ENCODE results near the gene PRSS50.
"Not testable (repeated sequence)": the region's sequence is repeated elsewhere in the genome, so short reads cannot be mapped to it uniquely, and the experiment has no call there.

Gene PRSS50

GRCh38 chr3:46706771-46707582 lies 10.7 kb downstream of the PRSS50 start:
- ATAC-seq = no peak

DNA sequence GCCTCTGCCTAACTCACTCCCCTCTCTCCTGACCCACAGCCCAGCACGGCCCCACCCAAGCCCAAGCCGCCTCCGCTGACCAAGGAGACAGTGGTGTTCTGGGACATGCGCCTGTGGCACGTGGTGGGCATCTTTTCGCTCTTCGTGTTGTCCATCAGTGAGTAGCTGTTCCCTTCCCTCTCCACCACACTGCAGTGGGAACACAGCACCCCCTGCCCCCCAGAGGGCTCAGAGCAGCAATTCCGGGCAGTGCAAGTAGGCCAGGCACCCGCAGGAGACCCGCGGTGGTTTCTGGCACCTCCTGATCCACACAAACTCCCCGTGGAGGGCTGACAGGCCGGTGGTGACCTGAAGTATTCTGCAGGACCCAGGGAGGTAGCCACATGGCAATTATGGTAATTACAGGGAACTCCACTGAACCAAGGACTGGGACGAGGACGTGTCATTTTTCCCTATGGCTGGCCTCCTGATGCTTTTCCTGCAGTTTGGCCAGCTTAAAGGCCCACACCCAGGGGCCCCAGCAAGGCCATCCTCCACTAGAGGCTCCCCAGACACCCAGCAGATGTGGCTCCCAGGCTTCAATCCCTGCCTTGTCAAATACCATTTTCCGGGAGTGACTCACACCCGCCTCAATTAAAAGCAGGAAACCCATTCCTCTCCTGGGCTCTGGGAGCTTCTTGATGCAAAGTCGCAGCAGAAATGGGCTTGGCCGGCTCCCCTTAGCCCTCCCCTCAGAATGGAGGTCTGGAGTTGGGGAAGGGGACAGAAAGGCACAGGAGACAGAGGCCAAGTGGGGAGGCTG lies 11.7 kb downstream of the PRSS50 start:
- no peak for ATAC-seq

DNA sequence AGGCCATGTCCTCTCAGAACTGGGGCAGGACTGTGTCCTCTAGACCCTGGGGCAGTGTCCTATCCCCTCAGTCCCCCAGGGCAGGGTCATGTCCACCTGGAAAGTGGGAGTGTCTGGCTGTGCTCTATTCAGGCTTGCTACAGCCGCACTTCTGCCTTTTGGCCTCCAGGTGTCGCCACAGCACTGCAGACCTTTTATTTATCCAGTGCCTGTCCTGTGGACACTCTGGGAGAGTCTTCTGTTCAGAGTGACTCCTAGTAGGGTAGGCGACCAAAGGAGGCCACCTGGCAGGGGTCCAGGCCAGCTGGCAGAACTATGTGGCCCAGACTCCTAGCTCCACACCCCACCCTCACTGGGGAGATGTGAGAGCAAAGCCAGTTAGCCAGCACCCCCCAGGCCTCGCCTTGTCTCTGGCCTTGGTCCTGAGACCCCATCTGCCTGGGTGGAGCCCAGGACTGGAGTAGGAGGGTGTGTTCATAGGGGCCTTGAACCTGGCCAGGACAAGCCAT lies 12.6 kb downstream of the PRSS50 start:
- ATAC-seq = peak; percentile 65 to 81

GRCh38 chr3:46704346-46704745 lies 13.3 kb downstream of the PRSS50 start:
- ATAC-seq = not testable (repeated sequence)

- ATAC-seq = no peak
These were observed 14.6 kb downstream of the PRSS50 start for GRCh38 chr3:46703013-46703520.

DNA sequence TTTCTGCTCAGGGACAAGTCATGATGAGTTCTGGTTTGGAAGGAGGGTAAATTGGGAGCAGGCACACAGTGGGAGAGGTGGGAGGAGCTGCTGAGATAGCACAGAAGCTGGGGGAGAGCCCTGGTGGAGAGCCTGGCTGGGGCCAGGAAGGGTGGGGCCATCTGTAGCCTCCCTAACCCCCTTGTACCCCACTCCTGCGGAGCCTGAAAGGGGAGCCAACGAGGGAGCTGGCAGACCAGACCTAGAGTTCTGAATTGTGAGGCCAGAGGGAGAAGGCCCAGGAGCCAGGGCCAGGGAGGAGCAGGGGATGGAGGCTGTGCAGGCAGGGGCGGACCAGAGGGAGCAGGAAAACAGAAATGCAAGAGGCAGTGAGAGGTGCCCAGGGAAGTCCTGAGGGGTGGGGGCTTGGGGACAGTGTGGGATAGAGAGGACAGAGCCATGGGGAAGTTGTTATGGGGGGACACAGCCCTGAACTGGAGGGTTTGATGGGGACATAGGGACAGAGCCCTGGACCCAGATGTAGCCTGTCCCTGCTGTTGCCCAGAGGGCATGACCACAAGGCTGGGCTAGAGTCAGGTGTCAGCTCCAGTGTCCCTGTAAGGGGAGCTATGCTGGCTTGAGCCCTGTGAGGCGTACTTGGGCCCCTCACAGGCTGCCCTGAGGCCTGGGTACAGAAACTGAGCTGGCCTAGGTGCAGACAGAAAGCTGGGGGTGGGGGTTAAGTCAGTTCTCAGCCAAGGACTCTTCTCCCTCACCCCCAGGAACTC lies 15.2 kb downstream of the PRSS50 start:
- no peak for ATAC-seq

DNA sequence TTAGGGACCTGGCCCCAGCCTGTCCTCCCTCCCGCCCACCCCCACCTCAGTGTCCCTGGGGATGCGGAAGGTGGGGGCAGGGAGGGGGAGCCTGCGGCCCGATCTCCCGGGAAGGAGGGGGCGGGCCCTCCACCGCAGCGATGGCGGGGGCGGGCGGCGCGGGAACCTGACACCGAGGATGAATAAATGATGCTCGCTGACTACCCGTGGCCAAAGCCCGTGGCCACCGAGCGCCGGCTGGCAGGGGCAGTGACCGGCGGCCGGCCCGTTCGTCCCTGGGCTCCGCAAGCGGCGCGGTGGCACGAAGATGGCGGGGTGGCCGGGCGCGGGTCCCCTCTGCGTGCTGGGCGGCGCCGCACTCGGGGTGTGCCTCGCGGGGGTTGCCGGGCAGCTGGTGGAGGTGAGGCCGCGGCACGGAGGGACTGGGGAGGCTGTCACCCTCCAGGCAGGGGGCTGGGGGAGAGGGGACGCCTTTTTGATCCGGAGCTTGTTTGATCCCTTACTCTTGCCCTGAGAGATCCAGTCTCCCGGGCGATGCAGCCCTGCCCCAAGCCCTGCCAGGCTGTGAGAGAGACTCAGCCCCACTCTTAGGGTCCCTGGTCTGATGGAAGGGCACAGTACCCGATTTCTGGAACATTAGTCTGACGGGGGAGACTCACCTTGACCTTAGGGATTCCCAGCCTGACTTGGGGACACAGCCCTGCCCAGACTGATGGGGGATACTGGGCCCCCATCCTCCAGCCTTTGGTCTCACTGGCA lies 16.3 kb downstream of the PRSS50 start, which contains the start of gene TMIE:
TMIE (plus strand) TSS at position 212 of the 759 bp plus-strand sequence; CDS start at position 308, 96 bp downstream.
- ATAC-seq = no peak

GRCh38 chr3:46700772-46701171 lies 16.9 kb downstream of the PRSS50 start:
- no peak for ATAC-seq

DNA sequence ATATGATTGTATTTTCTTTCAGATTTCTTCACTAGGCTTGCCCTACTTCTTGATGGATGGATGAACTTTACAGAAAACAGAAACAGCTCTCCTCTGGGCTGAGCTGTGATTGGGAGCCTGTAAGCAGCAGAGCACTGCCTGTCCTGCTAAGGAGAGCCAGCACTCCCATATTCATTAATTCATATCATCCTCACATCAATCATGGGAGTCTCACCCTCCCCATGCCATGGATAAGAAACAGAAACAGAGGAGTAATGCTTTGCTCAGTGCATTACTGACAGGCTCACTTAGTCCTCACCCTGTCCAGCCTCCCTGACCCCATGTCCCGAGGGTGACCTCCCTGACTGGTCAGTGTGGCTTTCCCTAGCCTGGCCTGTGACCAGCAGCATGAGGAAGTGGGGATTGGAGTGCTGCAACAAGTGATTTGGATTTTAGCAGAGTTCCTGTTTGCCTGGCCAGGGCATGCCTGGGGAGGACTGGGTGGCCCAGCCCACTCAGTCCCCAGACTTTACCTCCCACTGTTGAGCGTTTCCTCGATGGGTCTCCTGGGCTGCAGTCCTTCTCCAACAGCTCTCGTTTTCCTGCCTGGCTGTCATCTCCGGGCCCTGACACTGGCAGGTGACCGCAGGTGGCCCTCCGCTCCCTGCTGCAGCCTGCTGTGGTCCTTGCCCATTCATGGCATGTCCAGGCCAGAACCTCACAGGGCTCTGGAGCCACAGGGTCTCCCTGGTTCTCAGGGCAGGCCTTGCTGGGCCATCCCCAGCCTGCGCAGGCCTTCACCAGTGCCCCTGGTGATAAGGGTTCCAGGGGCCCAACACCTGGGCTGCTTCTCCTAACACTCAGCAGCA lies 17.8 kb downstream of the PRSS50 start:
- ATAC-seq = no peak

DNA sequence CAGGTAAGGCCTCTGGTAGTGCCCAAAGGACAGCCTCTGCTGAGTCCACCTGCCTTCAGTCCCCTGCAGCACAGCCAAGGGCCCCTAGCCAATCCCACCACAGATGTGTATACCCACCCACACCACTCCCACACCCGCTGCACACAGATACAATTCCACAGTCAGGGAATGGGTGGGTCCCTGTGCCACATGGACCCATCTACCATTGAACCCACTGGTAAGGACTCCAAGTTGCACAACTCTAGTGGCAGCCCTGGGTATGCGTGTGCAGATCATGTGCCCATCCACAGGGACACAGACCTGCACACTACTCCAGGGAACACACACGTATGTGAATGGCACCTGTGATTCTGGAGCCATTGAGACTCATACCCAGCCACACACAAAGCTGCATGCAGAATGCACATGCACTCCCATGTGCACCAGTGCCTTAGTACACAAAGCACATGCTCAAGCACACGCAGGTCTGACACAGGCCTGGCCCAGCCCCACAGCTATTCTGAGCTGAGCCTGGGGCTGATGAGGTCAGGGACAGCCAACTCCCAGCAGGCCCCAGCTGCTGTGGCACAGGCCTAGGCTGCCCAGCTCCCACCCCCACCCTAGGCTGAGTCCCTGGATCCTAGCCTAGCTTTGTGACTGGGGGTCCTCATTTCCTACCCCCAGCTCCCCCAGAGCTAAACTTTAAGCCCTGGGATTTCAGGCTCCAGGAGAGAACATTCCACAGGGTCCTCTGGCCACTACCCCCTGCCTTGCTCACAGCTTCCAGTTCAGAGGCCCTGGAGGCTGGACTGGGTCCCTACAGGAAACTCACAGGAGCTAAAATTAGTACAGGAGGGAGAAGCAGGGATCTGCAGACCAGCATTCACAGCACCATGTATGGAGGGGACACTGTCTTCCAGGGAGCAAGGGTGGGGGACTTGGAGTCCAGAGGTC lies 21.4 kb downstream of the PRSS50 start:
- no peak for ATAC-seq

DNA sequence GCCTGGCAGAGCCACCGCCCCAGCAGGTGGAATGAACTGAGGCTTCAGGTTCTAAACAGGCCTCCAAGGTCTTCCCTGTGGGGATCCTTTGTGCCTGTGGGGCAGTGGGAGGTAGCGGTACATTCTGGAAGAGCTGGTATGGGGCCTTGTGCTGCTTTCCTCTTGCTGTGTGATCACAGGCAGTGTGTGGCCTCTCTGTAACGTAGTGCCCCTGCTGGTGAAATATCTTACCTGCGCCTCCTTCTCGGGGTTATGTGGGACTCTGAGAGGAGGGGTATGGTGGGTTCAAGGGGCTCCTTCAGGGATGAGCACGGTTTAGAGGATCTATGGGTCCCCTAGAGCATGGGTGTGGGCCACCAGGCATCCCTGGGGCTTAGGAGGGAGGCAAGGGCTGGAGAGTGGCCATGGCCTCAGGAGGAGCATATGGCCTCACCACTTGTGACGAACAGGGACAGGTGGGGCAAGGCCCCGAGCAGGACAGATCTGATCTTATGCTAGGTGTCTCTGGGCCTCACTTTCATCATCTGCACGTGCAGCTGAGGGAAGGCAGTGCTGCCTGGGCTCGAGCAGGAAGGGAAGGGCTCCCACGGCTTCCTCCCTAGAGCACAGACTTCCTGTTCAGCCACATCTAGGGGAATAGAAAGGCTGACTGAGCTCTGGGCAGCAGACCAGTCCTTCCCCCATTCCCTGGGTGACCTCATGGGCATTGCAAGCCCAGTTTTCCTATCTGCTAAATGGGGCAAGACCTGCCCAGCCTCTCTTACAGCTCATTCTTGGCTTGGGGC lies 22.3 kb downstream of the PRSS50 start:
- ATAC-seq = peak; percentile 41 to 55

- ATAC-seq = no peak
These were observed 23.1 kb downstream of the PRSS50 start for GRCh38 chr3:46694520-46694919.

- ATAC-seq = peak; percentile 44 to 52
These were observed 23.8 kb downstream of the PRSS50 start for GRCh38 chr3:46693892-46694226.

- peak; percentile 68 to 78 for ATAC-seq
These were observed 24.4 kb downstream of the PRSS50 start, which contains the start of gene ALS2CL for GRCh38 chr3:46693038-46693891. ALS2CL (minus strand) TSS chr3:46693679; CDS start chr3:46689440, 4,239 bp downstream.

DNA sequence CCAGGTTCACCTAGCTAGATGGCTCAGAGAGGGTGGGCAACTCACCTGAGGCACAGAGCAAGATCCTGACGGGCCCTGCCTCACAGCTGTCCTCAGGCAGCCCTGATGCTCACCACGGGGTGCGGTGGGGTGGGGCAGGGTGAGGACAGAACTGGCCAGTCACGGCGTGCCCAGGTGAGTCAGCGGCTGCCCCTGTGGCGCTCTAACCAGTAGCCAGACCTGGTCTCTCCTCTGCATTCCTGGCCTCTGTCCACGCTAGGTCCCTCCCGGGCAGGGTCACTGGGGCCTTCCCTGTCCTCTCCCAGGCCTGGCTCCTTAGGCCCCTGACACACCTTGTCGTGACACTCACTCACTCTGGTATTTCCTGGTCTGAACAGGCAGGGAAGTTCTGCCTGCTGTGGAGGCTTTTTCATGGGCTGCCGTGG lies 25.1 kb downstream of the PRSS50 start:
- no peak for ATAC-seq

DNA sequence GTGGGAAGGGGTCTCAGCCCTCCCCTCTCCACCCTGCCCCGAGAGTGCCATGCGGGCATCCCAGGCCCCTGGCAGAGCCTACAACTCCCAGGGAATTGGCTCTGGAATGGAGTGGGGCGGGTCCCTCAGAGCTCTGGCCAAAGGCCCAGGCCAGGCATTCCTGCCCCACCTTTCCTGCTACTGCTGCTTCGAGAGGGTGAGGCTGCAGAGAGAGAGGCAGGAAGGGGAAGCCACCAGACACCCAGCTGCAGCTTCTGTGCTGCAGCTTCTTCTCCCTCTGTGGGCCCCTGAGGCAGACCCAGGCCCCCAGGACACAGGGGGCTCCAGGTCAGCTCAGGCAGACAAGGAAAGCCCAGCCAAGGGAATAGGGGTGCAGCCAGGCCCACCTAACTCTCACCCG lies 26.9 kb downstream of the PRSS50 start:
- ATAC-seq = no peak

DNA sequence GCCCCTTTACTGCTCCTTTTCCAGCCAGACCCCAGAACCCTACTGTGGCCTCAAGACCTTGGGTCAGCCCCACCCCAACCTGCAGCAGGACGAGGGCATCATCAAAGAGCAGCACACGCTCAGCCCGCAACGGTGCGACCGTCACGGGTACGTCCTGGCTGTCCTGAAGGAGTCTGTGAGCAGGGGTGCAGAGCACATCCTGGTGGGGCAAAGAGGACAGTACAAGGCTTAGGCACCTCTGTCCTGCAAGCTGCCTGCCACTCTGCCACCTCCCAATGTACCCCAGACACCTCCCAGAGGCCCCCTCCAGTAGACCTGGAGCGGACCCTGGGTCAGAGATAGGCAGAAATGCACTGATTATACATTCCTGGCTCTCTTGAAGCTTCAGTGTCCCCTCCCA lies 32.2 kb downstream of the PRSS50 start:
- no peak for ATAC-seq

DNA sequence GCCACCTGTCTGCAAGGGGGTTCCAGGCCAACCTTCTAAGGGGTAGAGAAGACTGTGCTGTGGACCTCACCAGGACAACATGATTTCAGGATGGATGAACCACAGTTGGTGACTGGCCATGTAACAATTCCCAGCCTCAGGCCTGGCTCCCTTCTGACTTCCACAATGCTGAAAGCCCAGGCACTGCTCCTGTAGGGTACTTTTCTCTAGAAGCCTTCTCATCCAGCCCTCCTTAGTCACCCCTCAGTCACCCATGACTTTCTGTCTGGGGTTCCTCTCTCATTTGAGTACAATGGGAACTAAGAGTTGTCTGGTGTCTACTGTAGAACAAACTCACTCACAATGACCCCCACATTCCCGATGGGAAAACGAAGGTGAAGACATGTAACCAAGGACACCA lies 32.8 kb downstream of the PRSS50 start:
- ATAC-seq = no peak

All from activated CD4-positive, CD25-positive, alpha-beta regulatory T cell treated with anti-CD3 and anti-CD28 coated beads, Interleukin-2, amount 50 U/mL, for 24 hours (primary cell).